ENCODE results near the gene TASP1.
"Not testable (repeated sequence)": the region's sequence is repeated elsewhere in the genome, so short reads cannot be mapped to it uniquely, and the experiment has no call there.

DNA sequence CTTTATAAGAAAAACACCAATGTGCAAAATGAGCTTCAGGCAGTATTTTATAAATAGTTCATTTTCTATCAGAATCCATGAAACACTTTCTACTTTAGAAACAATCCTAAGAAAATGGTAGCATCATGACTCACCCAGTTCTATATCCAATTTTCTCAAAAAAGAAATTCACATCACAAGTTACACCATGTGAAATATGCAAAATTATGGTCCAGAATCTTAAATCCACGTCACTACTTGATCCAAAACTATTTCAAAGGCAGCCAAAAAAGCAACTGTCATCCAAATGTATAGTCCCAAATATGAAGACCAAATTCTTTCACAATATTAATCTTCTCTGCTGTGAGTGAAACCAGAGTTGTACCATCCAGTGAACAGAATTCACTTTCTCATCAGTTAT lies 19.3 kb downstream of the TASP1 start:
- TF ChIP-seq, protein P1, sequence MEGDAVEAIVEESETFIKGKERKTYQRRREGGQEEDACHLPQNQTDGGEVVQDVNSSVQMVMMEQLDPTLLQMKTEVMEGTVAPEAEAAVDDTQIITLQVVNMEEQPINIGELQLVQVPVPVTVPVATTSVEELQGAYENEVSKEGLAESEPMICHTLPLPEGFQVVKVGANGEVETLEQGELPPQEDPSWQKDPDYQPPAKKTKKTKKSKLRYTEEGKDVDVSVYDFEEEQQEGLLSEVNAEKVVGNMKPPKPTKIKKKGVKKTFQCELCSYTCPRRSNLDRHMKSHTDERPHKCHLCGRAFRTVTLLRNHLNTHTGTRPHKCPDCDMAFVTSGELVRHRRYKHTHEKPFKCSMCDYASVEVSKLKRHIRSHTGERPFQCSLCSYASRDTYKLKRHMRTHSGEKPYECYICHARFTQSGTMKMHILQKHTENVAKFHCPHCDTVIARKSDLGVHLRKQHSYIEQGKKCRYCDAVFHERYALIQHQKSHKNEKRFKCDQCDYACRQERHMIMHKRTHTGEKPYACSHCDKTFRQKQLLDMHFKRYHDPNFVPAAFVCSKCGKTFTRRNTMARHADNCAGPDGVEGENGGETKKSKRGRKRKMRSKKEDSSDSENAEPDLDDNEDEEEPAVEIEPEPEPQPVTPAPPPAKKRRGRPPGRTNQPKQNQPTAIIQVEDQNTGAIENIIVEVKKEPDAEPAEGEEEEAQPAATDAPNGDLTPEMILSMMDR (IDR thresholded peaks at IDR 0.05), result not testable (repeated sequence)
- not testable (repeated sequence) for TF ChIP-seq POLR2AphosphoS5 (IDR thresholded peaks at IDR 0.05)

Measured in transverse colon (tissue), 4 donors.